ENCODE results near the gene DEFB108B. TPM values are rescaled to one million over a fixed set of nuclear protein-coding genes. Genes with fewer than 3 reads are reported as not detected.
"Not testable (repeated sequence)": the region's sequence is repeated elsewhere in the genome, so short reads cannot be mapped to it uniquely, and the experiment has no call there.

DEFB108B gene
- polyA plus RNA-seq, 1 donor: not detected

DNA sequence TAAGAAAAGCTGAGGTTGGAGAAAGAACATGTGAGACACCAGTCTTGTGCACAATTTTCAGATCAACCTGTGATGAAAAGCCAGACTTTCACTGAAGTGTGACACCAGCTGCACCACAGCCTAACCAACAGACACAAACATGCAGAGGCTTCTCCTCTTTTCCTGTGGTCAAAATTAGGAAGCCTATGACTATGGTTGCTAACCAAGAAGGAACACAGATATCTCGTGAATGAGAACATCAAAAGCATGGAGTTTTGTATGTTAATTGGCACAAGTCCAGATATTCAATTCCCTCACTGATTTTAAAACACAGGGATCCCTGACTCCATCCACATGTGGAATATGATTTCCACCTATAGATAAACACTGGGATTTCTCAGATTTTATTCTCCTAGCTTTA is 11.5 kb upstream of the DEFB108B start:
- H3K9me3 ChIP-seq (ENCODE audit: control insufficient read depth, low read depth, low read length); H3K27me3 ChIP-seq (ENCODE audit: control insufficient read depth, insufficient read depth, low read length); H3K4me3 ChIP-seq (ENCODE audit: low read length); H3K4me1 ChIP-seq (ENCODE audit: control insufficient read depth, insufficient read depth, low read length); H3K27ac ChIP-seq (ENCODE audit: low read length); H3K36me3 ChIP-seq (ENCODE audit: control insufficient read depth, insufficient read depth, low read length); DNase-seq: not testable (repeated sequence)
- WGBS (ENCODE audit: insufficient coverage, low lambda C conversion rate): no CpG with 5 or more reads among the region's 1 CpG

GRCh38 chr11:71829247-71829646 is 3.8 kb upstream of the DEFB108B start:
- H3K4me1 ChIP-seq (ENCODE audit: control insufficient read depth, insufficient read depth, low read length); H3K36me3 ChIP-seq (ENCODE audit: control insufficient read depth, insufficient read depth, low read length); H3K9me3 ChIP-seq (ENCODE audit: control insufficient read depth, low read depth, low read length); H3K27me3 ChIP-seq (ENCODE audit: control insufficient read depth, insufficient read depth, low read length); H3K27ac ChIP-seq (ENCODE audit: low read length); DNase-seq; H3K4me3 ChIP-seq (ENCODE audit: low read length): not testable (repeated sequence)
- 100% methylated on average over 2 of the region's 3 CpGs for WGBS (ENCODE audit: insufficient coverage, low lambda C conversion rate)

DNA sequence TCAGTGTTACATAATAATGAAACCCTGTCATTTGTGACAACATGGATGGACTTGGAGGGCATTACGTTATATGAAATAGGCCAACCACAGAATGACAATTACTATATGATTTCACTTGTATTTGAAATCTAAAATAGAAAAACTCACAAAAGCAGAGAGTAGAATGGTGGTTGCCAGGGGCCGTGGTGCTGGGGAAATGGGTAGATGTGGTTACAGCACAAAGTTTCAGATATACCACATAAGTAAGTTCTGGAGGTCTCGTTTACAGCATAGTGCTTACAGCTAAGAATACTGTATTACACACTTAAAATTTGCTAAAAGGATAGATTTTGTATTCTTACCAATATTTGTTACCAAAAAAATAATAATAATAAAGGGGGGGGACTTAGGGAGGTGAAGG is 3.3 kb upstream of the DEFB108B start:
- H3K36me3 ChIP-seq (ENCODE audit: control insufficient read depth, insufficient read depth, low read length); H3K4me1 ChIP-seq (ENCODE audit: control insufficient read depth, insufficient read depth, low read length); H3K27me3 ChIP-seq (ENCODE audit: control insufficient read depth, insufficient read depth, low read length); H3K9me3 ChIP-seq (ENCODE audit: control insufficient read depth, low read depth, low read length); H3K27ac ChIP-seq (ENCODE audit: low read length); DNase-seq; H3K4me3 ChIP-seq (ENCODE audit: low read length): not testable (repeated sequence)
- no CpG with 5 or more reads among the region's 3 CpGs for WGBS (ENCODE audit: insufficient coverage, low lambda C conversion rate)

- not testable (repeated sequence) for H3K4me1 ChIP-seq (ENCODE audit: control insufficient read depth, insufficient read depth, low read length); DNase-seq
These were observed 9.7 kb downstream of the DEFB108B start for GRCh38 chr11:71842720-71843119.

DNA sequence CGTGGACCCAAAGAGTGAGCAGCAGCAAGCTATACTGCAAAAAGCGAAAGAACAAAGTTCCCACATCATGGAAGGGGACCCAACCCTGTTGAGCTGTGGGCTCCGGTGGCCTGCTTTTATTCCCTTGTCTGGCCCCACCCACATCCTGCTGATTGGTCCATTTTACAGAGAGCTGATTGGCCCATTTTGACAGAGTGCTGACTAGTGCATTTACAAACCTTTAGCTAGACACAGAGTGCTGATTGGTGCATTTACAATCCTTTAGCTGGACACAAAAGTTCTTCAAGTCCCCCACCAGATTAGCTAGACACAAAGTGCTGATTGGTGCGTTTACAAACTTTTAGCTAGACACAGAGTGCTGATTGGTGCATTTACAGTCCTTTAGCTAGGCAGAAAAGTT is 10.4 kb downstream of the DEFB108B start:
- not testable (repeated sequence) for DNase-seq; H3K36me3 ChIP-seq (ENCODE audit: control insufficient read depth, insufficient read depth, low read length); H3K9me3 ChIP-seq (ENCODE audit: control insufficient read depth, low read depth, low read length); H3K27ac ChIP-seq (ENCODE audit: low read length); H3K27me3 ChIP-seq (ENCODE audit: control insufficient read depth, insufficient read depth, low read length); H3K4me3 ChIP-seq (ENCODE audit: low read length); H3K4me1 ChIP-seq (ENCODE audit: control insufficient read depth, insufficient read depth, low read length)
- WGBS (ENCODE audit: insufficient coverage, low lambda C conversion rate): 80% methylated on average over 1 of the region's 4 CpGs

More at GRCh38 chr11:71842720-71843119, 9.7 kb downstream of the DEFB108B start:
- not testable (repeated sequence) for H3K9me3 ChIP-seq (ENCODE audit: control insufficient read depth, low read depth, low read length); H3K27me3 ChIP-seq (ENCODE audit: control insufficient read depth, insufficient read depth, low read length); H3K27ac ChIP-seq (ENCODE audit: low read length); H3K4me3 ChIP-seq (ENCODE audit: low read length); H3K36me3 ChIP-seq (ENCODE audit: control insufficient read depth, insufficient read depth, low read length)
- no CpG with 5 or more reads among the region's 6 CpGs for WGBS (ENCODE audit: insufficient coverage, low lambda C conversion rate)

GRCh38 chr11:71843858-71844257 is 10.9 kb downstream of the DEFB108B start:
- no CpG with 5 or more reads among the region's 15 CpGs for WGBS (ENCODE audit: insufficient coverage, low lambda C conversion rate)
- no peak for DNase-seq
- Histone ChIP-seq H3K9me3 (ENCODE audit: control insufficient read depth, low read depth, low read length) (peaks cover 4% of the 10 kb centered on the region), H3K27ac (ENCODE audit: low read length) (no peak overlapping the region), H3K4me1 (ENCODE audit: control insufficient read depth, insufficient read depth, low read length) (no peaks in the 10 kb centered on the region), H3K4me3 (ENCODE audit: low read length) (no peak overlapping the region), H3K36me3 (ENCODE audit: control insufficient read depth, insufficient read depth, low read length) (no peaks in the 10 kb centered on the region), H3K27me3 (ENCODE audit: control insufficient read depth, insufficient read depth, low read length) (no peaks in the 10 kb centered on the region)

- no CpG with 5 or more reads among the region's 2 CpGs for WGBS (ENCODE audit: insufficient coverage, low lambda C conversion rate)
- H3K36me3 ChIP-seq (ENCODE audit: control insufficient read depth, insufficient read depth, low read length); H3K27me3 ChIP-seq (ENCODE audit: control insufficient read depth, insufficient read depth, low read length); H3K27ac ChIP-seq (ENCODE audit: low read length); H3K4me1 ChIP-seq (ENCODE audit: control insufficient read depth, insufficient read depth, low read length); H3K4me3 ChIP-seq (ENCODE audit: low read length); H3K9me3 ChIP-seq (ENCODE audit: control insufficient read depth, low read depth, low read length); DNase-seq: not testable (repeated sequence)
These were observed 20.9 kb downstream of the DEFB108B start for GRCh38 chr11:71853895-71854294.

DNA sequence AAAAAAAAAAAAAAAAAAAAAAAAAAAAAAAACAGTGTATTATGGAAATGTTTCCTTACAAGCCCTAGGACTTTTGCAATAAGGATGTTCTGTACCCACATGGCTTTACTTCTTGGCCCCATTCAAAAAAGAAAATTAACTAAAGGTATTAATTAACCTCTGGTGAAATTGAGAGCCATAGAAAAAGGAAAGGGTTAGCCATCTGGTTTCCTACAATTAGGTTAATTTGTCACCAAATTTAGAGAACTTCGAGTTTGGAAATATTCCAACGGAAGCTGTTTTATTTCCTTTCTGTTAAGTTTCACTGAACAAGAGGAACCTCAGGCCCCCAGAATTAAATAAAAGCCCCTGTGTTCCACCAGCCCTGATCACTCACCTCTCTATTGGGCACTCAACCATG is 22.9 kb downstream of the DEFB108B start:
- not testable (repeated sequence) for H3K27ac ChIP-seq (ENCODE audit: low read length); H3K4me1 ChIP-seq (ENCODE audit: control insufficient read depth, insufficient read depth, low read length); H3K4me3 ChIP-seq (ENCODE audit: low read length); H3K27me3 ChIP-seq (ENCODE audit: control insufficient read depth, insufficient read depth, low read length); DNase-seq; H3K9me3 ChIP-seq (ENCODE audit: control insufficient read depth, low read depth, low read length); H3K36me3 ChIP-seq (ENCODE audit: control insufficient read depth, insufficient read depth, low read length)
- 100% methylated on average over 1 of the region's 2 CpGs for WGBS (ENCODE audit: insufficient coverage, low lambda C conversion rate)

DNA sequence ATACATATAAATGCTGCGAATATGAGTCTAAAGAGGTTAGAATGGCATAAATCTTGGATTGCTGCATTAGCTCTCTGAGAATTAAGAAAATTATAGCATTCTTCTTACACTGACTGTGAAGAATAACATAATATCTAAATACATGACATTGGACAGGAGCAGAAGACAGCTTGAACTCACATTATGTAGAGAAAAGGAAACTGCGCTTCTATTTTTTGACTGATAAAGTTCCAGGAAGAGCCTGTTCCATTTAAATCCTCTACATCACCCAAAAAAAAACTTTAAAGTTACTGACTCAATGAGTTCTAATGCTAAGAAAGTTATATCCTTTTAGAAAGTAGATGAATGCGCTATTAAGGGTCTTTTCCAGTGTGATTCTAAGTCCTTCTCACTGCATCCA is 27.8 kb downstream of the DEFB108B start:
- not testable (repeated sequence) for H3K36me3 ChIP-seq (ENCODE audit: control insufficient read depth, insufficient read depth, low read length); H3K9me3 ChIP-seq (ENCODE audit: control insufficient read depth, low read depth, low read length); H3K27me3 ChIP-seq (ENCODE audit: control insufficient read depth, insufficient read depth, low read length); H3K4me3 ChIP-seq (ENCODE audit: low read length); H3K27ac ChIP-seq (ENCODE audit: low read length); H3K4me1 ChIP-seq (ENCODE audit: control insufficient read depth, insufficient read depth, low read length); DNase-seq
- WGBS (ENCODE audit: insufficient coverage, low lambda C conversion rate): no CpG with 5 or more reads among the region's 3 CpGs

DNA sequence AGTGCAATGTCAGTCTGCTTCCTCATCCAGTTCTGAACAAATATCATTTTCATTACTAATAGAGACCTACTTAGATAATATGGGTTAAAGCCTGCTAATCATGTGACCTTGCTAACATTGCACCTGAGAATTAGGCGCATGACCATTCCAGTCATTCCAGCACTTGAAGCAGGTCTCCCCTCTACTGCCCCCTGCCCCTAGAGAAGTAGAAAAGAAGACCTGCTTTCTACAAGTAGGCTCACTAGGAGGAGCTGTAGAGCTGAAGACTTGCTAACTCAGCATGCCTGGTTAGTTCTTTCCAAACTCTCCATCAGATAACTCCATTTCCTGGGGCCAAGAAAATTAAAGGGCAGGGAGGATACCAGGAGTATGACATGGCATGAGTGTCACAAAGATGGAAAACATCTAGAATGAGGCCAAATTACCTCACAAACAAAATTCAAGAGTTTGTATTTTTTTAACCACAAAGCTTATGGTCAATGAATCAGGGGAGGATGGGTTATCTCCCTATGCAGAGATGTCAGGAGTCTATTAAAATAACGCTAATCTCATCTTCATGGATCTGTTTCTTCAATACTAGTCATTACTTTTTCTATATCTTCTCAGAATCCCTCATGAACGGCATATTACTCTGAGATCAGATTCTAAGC is 31.1 kb downstream of the DEFB108B start:
- DNase-seq: peak; percentile 67 to 77
- not testable (repeated sequence) for H3K27ac ChIP-seq (ENCODE audit: low read length)

DNA sequence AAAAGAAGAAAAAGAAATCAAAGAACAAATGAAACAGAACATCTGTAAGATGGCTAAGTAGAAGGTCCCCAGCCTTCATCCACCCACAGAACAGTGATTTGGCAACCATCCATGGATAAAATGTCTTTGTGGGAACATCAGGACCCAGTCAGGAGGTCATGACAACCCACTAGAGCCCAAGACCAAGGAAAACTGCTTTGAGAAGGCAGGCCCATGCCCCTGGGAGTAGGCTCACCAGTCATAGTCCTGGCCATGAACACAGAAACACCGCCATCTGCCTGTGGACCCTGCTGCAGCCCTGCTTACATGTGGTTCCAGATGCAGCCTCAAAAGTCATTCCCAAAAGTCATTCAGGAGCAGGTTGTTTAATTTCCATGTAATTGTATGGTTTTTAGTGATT is 34.2 kb downstream of the DEFB108B start:
- not testable (repeated sequence) for H3K4me1 ChIP-seq (ENCODE audit: control insufficient read depth, insufficient read depth, low read length); H3K27me3 ChIP-seq (ENCODE audit: control insufficient read depth, insufficient read depth, low read length); H3K4me3 ChIP-seq (ENCODE audit: low read length); H3K36me3 ChIP-seq (ENCODE audit: control insufficient read depth, insufficient read depth, low read length); DNase-seq; H3K27ac ChIP-seq (ENCODE audit: low read length); H3K9me3 ChIP-seq (ENCODE audit: control insufficient read depth, low read depth, low read length)
- WGBS (ENCODE audit: insufficient coverage, low lambda C conversion rate): no CpG with 5 or more reads among the region's 1 CpG

More for the DNA sequence above, 31.1 kb downstream of the DEFB108B start:
- not testable (repeated sequence) for H3K4me3 ChIP-seq (ENCODE audit: low read length); H3K36me3 ChIP-seq (ENCODE audit: control insufficient read depth, insufficient read depth, low read length); H3K4me1 ChIP-seq (ENCODE audit: control insufficient read depth, insufficient read depth, low read length); H3K27me3 ChIP-seq (ENCODE audit: control insufficient read depth, insufficient read depth, low read length); H3K9me3 ChIP-seq (ENCODE audit: control insufficient read depth, low read depth, low read length)
- WGBS (ENCODE audit: insufficient coverage, low lambda C conversion rate): 87% methylated on average over 2 of the region's 3 CpGs

Data from large intestine (tissue), 3 donors.